ENCODE measurements around the gene ACTR3C.
"Not testable (repeated sequence)": the region's sequence is repeated elsewhere in the genome, so short reads cannot be mapped to it uniquely, and the experiment has no call there.

The ACTR3C gene

DNA sequence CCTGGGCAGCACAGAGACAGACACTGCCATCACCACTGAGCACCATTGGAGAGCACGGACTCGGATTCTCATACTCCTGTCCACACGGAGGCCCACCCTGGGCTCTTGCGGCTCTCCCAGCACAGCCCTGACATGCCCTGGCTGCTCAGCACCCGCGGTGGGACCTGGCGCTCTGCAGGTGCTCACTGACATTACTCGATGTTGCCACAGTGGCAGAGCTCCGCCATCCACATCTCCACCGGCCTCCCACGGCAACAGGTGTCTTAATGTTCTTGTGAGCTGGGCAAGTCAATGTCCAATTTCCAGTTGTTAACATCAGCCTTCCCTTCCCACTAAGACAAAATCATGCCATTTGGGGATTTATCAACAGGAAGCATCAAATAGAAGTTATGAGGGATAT is 45.0 kb downstream of the ACTR3C start:
- not testable (repeated sequence) for DNase-seq

DNA sequence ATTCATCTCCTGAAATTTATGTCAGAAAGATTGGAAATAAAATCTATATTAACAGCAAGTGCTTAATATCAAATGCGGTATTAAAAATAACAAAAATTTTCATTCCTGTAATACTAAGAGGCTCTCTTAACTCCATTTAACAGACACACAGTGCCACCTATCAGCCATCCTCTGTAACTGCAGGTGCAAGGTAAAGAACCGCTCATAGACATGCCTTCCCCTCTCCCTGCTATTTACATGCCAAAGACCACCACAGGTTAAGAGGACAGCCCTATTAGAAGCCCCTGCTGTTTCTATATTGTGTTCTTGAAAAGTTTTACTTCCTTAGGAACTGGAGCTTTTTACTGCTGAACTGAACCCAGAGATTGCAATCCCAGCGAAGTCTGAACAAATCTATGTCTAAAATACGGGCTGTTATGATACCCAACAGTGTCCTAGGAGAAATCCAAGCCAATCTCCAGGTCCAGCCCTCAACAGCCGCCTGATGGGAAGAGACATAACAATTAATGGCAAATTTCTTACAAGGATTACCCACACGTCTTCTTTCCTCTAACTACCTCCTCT is 47.1 kb downstream of the ACTR3C start:
- DNase-seq: not testable (repeated sequence)

DNA sequence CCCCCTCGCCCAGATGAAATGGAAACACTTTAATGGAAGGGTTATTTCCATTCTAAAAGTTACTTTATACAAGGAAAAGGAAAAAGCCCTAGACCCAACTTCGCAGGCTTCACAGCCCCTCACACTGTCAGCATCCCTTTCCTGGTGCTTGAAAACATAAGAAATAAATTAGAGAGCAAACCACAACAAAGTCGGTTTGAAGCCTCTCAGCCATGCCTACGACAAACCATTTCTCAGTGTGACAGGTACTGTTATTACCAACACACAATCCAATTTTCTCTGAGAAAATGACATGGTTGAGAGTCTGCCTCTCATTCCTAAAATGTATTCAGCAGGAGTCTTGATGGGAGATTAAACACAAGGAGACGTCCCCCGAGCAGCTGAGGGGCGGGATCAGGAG is 51.4 kb downstream of the ACTR3C start:
- DNase-seq: not testable (repeated sequence)

DNA sequence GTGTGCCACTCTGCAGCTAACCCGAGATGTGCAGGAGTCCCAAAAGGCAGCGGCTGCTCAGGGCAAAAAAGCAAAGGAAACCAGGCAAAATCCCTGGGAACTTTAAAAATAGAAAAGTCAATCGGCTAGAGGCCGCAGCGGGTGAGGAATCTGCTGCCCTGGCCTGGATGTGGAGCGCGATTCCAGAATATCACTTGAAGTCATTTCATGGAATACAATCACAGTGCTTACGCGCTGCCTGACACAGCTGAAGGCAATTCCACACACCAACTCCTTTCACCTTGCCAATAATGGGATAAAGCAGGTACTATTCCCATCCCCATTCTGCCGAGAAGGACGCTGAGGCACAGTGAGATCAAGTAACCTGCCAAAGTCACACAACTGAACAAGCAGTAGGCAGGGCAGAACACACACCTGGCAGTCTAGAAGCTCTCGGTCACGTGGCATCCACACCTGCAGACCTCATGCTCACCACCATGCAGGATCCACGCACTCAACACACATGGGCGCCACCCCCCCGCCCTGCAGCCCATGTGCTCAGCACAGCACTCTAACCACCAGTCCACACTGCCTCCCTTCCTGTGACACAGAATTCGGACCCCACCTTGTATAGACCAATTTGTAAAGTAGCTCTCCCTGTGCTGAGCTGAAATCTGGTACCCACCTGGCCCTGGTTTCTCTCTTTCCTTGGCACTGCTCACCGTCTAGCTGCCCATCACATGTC is 53.1 kb downstream of the ACTR3C start:
- DNase-seq: not testable (repeated sequence)

DNA sequence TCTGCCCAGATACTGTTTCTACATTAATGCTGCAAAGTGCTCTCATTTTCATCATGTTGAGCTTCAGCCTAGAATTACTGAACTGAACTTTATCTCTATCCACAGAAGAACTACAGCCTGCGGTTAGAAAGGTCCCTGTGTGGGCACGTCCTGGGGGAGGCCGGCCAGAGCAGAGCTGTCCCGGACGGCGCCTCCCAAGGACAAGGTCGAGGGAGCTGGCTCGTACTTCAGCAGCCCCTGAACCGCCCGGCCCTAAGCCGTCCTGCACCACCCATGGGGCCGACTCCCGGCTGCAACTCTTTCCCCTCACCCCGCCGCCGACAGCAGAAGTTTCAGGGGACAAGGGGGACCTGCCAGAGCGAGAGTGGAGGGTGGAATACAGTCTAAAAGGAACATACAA is 54.5 kb downstream of the ACTR3C start:
- DNase-seq: not testable (repeated sequence)

DNA sequence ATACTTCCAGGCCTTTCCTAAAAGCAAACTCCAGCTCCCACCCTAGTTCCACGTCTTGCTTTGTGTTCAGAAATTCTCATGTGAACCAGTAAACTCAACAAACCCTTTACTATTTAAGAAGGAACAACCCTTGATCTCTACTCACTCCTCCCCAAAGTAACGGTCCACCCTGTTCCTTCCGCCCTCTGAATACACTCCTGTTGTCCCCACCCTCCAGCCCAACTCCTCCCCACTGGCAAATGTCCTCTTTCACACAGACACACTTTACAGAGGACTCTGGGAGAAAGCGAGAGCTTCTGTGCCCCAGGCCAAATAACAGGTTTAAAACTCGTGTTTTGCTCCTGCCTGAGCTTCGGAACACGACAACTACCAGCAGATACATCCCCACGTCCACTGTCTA is 55.1 kb downstream of the ACTR3C start:
- not testable (repeated sequence) for DNase-seq

DNA sequence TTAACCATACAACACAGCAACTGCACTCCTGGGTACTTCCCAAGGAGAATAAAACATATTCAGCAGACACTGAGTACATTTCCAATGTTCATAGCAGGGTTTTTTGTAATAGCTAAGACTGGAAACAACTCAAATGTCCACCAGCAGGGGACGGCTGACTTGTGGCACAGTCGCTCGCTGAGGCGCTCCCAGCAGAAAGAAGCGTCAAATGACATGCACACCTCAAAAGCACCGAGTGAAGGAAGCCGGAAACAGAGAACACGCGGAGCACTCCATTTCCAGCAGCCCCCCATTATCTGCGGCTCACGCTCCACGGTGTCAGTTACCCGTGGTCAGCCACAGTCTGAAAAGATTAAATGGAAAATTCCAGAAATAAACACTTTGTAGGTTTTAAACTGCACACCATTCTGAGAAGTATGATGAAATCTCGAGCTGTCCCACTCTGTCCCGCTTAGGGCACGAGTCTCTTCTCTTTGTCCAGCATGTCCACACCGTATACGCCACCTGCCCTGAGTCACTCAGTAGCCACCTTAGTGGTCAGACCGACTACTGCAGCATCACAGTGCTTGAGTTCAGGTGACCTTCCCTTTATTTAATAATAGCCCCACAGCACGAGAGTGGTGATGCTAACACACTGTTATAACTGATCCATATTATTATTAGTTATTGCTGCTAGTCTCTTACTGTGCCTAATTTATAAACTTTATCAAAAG is 56.2 kb downstream of the ACTR3C start:
- DNase-seq: not testable (repeated sequence)

DNA sequence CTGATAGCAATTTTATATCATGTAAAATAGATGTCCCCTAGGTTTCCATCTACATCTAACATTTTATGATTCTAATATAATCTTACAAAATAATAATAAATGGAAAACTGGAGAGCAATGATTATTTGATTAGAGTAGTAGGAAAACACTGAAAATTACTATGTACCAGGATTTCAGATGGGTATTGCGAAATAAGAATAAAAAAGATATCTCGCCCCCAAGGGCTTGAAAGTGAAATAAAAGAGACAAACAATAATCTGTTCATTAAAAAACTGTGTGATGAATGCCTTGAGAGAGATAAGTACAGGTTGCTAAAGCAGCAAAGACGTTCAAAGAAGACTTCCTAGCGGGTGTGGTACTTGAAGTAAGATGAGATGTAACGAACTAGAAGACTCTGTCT is 60.7 kb downstream of the ACTR3C start:
- DNase-seq: not testable (repeated sequence)

DNA sequence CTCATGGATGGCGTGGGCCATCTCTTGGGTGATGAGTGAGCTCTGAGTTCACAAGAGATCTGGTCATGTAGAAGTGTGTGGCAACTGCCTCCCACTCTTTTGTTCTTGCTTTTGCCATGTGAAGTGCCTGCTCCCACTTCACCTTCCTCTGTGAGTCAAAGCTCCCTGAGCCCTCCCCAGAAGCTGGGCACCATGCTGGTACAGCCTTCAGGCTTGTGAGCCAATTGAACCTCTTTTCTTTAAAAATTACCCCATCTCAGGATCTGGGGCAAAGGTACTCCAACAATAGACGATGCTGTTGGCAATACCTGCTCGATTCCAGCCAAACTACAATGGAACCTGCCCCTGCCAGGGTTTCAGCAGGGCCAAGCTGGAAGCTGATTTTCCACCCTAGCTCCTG is 75.6 kb downstream of the ACTR3C start:
- not testable (repeated sequence) for DNase-seq

DNA sequence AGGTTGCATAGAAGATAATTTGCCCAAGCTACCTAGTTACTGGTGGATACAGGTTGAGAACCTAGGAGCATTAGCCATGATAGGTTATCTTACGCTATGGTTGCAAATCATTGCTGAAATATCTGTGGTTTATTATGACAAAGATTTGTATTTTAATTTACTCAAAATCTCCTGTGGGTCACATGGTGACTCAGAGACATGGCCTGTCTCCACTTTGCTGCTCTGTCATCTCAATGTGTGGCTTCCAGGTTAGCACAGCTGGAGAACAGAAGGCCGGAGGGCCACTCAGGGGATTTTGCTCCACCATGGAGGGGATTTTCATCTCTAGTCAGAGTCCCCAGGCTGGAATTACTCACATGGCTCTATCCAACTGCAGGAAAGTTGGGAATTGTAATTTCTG is 78.1 kb downstream of the ACTR3C start:
- not testable (repeated sequence) for DNase-seq

DNA sequence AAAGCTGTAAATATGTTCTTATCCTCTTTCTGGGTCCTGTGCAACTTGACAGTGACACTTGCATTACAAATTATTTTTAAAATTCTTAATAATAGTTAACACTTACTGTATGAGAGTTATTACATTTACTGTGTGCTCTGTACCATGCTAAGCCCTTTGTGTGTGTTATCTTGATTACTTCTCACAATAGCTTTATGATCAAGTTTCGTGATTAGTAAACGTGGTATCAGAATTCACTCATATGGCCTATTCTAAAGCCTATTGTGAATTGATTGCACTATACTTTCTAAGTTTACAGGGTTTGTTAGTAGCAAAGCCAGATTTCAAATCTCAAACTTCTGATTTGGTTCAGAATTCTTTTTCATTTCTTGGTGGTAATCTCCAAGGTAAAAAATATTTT is 80.4 kb downstream of the ACTR3C start:
- not testable (repeated sequence) for DNase-seq

DNA sequence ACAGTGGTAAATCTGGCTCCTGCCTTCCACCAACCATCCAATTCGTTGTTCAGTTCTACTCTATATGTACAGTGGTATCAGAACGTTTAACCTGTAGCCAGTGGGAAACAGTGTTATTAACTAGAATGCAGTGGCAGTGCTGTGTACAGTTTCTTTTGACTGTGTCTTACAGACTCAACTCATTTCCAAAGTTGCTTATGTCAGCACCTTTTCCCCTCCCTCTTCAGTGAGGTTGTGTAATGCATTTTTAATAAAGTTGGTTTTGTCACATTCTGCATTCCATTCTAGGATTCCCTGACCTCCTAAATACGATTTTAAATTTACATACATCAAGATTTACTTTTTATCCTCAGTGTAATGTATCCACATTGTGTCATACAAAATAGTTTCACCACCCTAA is 97.9 kb downstream of the ACTR3C start:
- DNase-seq: not testable (repeated sequence)

DNA sequence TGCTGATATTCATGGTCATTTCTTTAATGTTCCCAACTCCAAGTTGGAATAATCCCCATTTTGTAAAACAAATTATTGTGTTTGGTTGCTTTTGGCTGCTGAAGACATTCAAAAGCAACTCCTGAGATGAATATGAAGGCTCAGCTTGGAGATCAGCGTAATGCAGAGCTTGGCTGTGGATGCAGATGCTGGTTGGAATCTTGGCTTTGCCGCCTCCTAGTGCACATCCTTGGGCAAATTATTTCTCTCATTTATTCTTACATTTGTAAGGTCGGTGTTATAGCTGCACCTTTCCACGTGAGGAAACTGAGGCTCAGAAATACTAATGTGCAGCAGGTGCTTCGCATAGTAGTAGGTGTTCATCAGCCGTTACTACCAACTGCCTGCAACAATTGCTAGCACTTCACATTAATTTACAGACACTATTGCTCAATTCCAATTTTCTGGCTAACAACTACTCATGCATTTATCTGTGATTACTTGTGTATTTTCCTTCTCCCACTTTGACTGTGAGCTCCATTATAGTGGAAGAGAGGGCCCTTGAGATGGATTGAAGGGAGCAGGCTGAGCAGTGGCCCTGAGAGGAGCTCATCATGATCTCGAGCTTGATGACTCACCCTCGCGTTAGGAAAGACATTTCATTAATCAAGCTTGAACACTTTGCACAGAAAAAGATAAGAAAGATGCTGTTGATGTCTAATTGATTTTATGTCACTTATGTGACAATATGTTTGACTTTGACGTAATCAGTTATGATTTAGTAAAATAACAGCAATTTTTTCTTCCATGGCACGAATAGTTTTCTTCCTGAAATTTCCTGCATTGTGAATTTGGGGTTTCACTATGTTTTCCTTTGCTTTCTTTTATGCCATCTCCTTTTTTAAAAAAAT is 101.0 kb downstream of the ACTR3C start:
- not testable (repeated sequence) for DNase-seq

DNA sequence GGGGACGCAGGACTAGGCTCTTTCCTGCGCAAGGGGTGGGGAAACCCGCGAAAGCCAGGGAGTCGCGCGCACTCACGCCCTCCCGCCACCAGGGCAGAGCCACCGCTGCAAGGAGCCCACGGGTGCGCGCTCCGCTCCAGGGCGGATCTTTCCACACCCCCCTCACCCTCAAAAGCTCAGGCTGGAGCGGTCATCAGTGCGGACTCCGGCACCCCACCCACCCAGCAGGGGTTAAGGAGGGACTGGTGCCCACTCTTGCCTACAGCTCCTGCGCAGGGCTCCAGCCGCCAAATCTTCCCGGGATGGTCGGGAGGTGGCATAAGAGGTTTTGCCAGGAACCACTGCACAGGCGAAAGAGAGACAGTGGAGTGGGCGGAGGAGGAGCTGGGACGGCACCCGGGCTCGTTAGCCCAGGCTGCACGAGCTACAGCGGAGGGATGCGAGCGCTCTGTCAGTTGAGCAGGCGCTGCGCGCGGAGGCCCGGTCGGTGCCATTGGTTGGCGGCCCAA is 102.6 kb downstream of the ACTR3C start:
- DNase-seq: not testable (repeated sequence)

DNA sequence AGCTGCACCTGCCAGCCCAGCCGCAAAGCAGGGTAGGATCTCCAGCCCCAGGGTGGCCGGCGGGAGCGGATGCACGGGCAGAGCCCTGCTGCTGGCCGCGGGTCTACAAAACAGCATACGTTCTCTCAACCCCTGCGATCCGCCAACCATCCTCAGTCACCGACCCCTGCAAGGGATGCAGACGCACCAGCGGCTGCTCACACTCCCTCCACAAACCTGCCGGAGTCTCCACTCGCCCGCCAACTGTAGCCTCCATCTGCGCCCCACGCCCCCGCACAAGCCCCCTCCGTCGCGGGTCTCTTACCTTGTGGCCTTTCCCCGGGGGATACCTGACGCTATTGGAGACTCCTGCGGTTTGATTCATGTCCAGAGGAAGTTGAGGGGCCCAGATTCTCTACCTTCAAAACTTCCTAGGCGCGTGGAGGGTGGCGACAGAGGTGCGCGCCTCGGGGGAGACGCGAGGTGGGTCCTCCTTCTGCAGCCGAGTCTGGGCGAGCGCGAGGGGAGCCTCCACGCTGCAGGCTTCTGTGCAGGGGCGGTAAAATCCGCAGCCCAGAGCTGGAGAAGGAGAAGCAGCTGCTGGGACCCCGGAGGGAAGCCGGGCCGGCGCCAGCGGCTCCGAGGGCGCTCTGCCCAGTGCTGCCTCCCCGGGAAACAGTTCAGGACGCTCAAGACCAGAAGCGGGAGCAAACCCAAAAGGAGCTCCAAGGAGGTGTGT is 103.2 kb downstream of the ACTR3C start:
- not testable (repeated sequence) for DNase-seq

DNA sequence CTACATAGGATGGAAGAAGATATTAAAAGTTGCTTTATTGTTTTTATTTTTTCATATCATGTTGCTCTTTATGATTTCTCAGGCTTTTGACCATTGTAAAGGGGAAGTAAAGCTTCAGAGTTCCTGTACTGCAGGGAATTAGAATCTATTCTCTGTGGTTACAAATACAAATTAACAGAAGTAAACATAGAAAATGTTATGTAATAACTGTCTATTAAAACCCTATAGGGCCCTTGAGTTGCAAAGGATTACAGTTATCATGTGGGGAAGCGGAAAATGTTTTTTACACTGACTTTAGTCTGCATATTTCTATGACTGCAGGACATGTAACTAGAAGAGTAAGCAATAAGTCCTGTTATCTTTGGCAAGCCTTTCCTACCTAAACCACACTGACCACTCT is 116.5 kb downstream of the ACTR3C start:
- not testable (repeated sequence) for DNase-seq

DNA sequence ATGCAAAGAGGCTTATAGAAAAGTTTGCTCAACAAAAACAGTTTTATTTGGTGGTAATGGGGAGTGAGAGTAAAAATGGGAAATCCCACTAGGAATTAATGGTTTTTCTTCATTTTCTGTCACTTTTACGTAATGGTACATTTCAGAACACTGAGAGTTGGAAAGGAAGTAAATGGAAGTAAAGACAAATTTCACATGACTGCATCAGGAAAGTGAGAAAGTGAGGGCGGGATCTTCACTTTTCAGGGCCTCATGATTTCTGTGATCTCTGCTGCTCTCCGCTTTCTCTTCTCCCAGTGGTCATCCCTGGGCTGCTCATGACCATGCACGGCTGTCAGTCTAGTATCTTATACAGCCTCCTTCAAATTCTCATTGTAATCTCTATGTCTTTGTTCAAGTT is 117.5 kb downstream of the ACTR3C start:
- not testable (repeated sequence) for DNase-seq

DNA sequence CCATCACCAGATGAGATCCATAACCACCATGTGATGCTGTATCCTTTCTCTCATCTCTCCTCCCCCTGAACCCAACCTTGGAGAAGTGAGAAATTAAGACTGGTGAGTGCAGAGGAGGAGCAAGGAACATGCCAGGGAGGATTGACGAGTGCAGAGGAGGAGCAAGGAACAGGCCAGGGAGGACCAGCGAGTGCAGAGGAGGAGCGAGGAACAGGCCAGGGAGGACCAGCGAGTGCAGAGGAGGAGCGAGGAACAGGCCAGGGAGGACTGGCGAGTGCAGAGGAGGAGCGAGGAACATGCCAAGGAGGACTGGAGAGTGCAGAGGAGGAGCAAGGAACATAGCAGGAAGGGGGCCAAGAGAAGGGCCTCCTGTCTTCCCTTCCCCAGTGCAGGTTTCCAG is 118.8 kb downstream of the ACTR3C start:
- not testable (repeated sequence) for DNase-seq

DNA sequence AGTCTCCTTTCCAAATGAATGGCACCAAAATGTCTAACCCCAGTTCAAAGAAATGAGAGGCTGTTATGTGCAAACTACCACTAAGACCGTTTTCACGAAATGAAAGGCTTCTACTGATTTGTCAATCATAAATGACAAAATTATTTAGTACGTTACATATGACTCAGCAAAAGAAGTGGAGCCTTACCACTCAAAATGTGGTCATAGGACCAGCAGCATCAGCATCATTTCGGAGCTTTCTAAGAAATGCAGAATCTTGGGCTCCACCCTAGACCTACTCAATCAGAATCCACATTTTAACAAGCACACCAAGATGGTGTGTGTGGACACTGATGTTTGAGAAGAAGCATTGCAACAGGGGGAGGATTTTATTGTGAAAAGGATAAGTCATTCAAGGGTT is 120.5 kb downstream of the ACTR3C start:
- DNase-seq: not testable (repeated sequence)
